NCI-H460 (cell line): Measurements from ENCODE around the gene RABL3. TPM values are rescaled to one million over a fixed set of nuclear protein-coding genes. Genes with fewer than 3 reads are reported as not detected.
A peak's percentile ranks its signal among the peaks of the same experiment; 100 is the strongest.
"Not testable (repeated sequence)": the region's sequence is repeated elsewhere in the genome, so short reads cannot be mapped to it uniquely, and the experiment has no call there.

Source experiments
- DNase-seq: peaks from one replicate; pipeline ENCODE4 v3.0.0-alpha.2; 2016; ENCODE audit warnings: low read depth; ENCODE audit errors: extremely low read depth
- small RNA-seq, 2 experiments: library from RNA; depleted of rRNA; stranded (forward); fragments of <200 nt; gene quantifications; one replicate each; pipeline ENCODE3, GENCODE V24; 2014
- total RNA-seq: library from RNA; depleted of rRNA; stranded (reverse); fragments of >200 nt; shearing (Covaris generic); gene quantifications from 2 replicates; pipeline ENCODE4 v1.2.3, GENCODE V29; 2014; rRNA removed

Gene RABL3
- total RNA-seq, 1 experiment from 2014 or later, result 15.1 TPM

DNA sequence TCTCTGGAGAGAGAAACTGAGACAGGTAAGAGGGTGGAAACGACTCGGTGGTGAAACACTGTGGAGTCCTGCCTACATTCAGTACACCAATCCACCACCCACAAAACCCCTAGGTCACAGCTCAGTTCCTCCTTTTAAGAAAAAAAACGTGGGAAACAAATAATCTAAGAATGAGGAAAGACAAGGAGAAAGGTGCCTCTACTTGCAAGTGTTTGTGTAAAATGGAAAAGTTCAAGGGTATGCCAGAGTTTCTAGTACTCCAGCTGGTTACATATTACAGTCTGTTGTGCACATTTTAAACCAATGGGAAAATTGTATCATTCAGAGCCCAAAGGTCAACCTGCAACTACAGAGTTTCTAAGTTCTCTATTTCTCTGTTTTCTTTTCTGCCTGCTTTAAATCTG lies 92.5 kb downstream of the RABL3 start:
- no peak for DNase-seq

DNA sequence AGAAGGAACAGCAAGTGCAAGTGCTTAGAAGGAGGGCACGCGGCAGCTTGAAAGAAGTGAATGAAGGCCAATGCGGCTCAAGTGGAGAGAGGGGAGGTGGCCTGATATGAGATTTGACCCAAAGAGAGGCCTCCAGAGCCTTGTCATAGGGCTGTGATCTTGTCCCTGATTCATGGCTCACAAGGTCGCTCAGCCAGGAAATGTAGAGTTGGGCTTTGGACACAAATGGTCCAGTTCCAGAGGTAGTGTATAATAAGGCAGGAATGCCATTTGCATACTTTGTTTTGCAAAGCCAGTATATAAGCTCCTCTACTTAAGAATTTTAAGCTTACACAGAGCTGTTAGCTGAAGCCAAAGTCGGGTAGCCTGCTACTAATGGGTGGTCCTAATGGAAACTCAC lies 94.0 kb downstream of the RABL3 start:
- no peak for DNase-seq

DNA sequence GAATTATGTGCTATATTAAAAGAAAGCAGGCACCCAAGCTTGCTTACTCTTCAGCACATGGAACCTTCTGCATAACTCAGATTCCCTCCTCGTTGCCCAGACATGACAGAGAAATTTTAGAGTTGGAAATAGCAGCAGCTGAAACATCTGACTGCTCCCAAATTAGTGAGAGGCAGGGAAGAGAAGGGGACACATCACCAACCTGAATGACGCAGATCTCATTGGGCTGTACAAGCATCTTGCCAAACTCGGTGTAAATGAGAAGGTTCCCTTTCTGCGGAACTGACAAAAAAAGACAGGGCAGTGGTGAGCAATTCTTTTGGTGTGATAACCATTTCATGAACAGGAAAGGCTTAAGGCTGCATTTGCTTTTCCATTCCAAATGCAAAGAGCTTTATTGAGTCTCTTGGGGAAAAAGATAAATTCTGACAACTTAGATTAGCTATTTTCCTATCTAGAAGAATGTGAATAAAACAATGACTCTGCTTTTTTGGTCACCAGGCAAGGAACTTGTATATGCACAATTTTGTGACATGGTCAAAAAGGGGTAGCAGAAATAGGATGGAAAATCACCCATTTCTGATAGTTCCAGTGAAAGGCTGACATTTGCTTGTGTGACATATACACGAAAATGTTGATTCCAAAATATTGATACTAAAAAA lies 95.4 kb downstream of the RABL3 start:
- DNase-seq, result no peak

DNA sequence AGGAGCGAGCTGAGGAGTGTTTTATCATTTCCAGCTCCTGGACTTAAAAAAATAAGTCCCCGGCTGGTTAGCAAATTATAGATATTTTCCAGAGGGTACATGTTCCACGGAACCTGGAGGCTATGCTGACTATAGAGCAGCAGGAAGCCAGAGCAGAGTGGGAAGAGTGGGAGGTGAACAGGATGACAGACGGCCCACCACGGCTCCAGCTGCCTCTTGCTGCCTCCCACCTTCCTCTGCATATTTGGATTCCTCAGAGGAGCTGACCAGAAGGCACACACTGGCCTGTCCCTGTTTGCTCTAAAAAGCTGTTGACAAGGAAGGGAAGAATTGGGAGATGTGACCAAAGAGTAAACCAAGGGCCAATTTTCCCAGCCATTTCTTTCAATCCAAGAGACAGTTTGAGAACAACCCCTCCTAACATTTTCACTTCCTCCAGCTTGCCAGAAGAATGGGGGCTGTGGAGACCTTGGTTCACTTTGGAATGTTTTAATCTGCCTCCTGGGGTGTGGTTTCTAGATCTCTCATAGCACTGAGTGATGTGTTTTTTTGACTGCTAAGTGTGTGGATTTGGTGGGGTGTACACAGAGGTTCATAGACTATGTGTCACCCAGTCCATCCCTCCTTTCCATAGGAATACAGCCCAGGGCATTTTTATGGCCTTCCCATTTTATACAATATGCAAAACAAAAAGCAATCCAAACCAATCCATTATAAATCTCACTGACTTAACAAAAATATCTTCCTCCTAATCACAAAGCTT lies 97.1 kb downstream of the RABL3 start:
- DNase-seq, result no peak

DNA sequence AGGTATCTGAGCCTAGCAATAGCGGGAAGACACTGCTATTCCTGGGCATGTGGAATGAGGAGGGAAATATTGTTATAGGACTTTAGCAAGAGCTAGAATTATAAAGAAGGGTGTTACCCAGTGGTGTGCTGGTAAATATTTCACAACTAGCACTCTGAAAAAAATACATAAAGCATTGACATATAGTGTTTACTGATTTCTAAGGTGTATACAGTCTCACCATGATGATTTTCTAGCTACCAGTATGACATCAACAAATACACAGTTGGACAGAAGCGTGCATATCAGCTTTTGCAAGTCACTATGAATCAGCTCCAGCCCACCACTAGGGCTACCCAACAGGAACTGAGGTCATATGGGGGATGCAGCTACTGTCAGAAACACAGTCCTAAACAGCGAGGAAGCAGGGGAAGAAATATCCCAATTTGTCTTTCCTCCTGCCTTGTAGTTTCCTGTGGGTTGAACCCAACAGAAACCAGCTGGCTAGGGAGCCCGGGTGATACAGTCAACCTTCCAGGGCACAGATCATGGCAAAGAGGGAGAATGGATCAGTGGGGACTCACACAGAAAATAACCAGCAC lies 99.9 kb downstream of the RABL3 start:
- peak; percentile 72 for DNase-seq

DNA sequence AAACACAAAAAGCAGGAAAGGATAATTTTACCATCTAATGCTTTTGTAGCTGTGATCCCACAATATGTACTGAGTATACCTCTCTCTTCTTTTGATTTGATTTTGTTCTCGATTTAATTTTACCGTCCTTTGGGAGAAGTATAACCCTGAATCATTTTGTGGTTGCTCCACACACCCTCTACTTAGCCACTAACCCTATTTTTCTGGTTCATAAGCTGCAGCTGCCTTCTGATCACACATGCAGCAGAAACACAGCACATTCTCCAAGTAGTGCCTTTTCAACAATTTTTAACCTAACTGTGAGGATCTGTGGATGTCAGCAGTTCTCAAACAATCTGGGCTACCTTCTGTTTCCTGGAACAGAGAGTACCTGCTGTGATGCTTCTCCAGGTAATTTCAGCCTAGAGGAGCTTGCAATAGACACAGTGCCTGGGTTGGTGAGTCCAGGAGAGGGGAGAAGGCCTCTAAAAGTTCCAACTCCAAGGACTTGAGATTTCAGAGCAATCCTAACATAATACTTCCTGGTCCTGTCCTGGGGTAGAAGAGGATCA lies 100.5 kb downstream of the RABL3 start:
- DNase-seq, result no peak

DNA sequence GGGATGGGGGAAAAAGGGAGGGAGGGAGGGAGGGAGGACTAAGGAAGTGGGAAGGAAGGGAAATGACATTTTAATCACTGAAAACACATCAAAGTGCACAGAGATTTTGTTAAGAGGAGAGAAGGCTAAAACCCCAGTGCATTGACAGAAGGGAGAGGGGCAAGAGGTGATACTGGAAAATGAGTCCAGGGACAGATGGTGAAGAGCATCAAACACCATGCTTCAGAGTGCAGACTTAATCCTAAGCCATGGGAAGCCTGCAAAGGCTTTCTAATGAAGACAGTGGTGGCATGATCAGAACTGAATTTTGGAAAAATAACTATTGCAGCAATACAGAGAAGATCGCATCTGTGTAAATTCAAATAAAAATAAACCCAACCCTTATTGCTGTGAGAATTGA lies 102.1 kb downstream of the RABL3 start:
- DNase-seq, result no peak

DNA sequence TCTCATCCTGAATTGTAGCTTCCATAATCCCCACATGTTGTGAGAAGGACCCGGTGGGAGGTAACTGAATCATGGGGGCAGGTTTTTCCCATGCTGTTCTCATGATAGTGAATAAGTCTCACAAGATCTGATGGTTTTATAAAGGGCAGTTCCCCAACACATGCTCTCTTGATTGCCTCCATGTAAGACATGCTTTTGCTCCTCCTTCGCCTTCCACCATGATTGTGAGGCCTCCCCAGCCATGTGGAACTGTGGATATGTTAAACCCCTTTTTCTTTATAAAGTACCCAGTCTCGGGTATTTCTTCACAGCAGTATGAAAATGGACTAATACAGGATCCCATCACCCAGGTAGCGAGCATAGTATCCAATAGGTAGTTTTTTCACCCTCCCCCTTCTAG lies 103.5 kb downstream of the RABL3 start:
- not testable (repeated sequence) for DNase-seq

DNA sequence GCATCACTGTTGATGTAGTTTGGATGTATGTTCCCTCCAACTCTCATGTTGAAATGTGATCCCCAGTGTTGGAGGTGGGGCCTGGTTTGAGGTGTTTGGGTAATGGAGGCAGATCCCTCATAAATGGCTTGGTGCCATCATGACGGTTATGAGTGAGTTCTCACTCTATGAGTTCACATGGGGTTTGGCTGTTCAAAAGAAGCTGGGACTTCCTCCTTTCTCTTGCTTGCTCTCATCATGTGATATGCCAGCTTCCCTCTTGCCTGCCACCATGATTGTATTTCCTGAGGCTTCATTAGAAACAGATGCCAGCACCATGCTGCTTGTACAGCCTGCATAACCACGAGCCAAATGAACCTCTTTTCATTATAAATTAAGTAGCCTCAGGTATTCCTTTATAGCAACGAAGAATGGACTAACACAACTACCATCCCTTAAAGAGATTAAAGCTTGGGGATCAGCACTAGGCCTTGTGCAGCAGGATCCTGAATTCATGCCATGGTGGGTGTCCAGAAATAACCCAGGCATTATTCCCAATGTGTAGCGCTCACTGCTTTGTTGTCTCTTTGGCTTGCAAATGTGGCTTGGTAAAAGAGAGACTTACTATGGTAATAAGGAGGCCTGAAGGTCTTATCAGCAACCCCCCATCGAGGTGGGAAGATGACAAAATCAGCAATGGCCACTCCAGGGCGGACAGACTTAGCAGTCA lies 104.3 kb downstream of the RABL3 start:
- DNase-seq, result no peak

DNA sequence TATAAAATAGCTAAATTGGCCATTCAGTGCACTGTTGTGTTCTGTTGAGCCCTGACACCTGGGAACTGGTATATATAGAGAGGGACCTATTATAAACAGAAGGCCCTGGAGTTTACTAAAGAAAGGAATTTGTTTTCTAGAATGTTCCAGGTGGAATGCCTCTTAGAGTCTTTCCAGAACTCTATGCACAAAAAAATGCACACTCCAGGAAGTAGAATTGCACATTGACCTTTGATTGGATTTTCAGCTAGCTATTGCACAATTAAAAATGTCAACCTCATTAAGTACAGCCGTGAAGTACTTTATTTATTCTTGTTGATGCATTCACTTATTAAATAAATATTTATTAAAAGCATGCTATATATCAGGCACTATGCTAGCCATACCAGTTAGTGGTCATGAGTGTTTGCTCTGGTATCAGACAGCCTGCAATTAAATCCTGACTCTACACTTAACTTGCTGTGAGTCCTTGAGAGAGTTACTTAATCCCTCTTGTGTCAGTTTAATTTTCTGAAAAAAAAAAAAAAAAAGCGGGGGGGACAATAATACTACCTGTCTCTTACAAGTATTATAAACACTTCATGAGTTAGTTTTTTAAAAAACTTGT lies 105.4 kb downstream of the RABL3 start:
- DNase-seq, result no peak

Small RNA genes within 50 kb of the gene (small RNA-seq; reads per million reads assigned to genes)
- gene MTCO1P29 (0 reads per million in 2 experiments), gene MTCO2P29 (0 reads per million in 2 experiments)

Other genes starting within 250 kb of the RABL3 start
- gene NDUFB4, start 146.2 kb downstream of the RABL3 start, total RNA-seq, result 185 and 192 TPM in 2 replicates
- gene HGD, start 60.3 kb downstream of the RABL3 start, total RNA-seq, result 1.3 and 2.2 TPM in 2 replicates
- gene GTF2E1, start 228 bp upstream of the RABL3 start, total RNA-seq, result 16.9 and 19.1 TPM in 2 replicates
- 0.02 TPM in 1 of 2 replicates, not detected in the other for gene STXBP5L, start 165.7 kb upstream of the RABL3 start, total RNA-seq